Caki2 (cell line): ENCODE data around the gene ZNF513. TPM values are rescaled to one million over a fixed set of nuclear protein-coding genes. Genes with fewer than 3 reads are reported as not detected.
A peak's percentile ranks its signal among the peaks of the same experiment; 100 is the strongest.

Experiments used
- DNase-seq: peaks from one replicate; pipeline ENCODE4 v3.0.0-alpha.2; 2015; ENCODE audit warnings: low read depth
- in situ Hi-C: cut with HindIII; loops from 2 replicates; pipeline ENCODE4 v1.10.0; 2016; ENCODE audit warnings: low sequenced_read_pairs, low pct_unique_long_range_greater_than_20kb, mixed read lengths
- total RNA-seq: library from RNA; depleted of rRNA; stranded (reverse); fragments of >200 nt; shearing (Covaris generic); gene quantifications from 2 replicates; pipeline ENCODE4 v1.2.3, GENCODE V29; 2014; ENCODE audit warnings: low replicate concordance

The ZNF513 gene
- total RNA-seq, 1 experiment from 2014 or later: 12.3 TPM

DNA sequence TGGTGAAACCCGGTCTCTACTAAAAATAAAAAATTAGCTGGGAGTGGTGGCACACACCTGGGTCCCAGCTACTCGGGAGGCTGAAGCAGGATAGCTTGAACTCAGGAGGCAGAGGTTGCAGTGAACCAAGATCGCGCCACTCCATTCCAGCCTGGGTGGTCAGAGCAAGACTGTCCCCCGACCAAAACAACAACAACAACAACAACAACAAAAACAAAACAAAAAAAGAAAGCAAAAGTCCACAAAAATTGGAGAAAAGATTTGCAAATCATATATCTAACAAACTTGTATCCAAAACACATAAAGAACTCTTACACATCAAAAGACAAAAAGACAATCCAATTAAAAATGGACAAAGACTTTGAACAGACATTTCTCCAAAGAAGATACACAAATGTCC lies 18.4 kb upstream of the ZNF513 start:
- in situ Hi-C loops: no loop called here
- no peak for DNase-seq

DNA sequence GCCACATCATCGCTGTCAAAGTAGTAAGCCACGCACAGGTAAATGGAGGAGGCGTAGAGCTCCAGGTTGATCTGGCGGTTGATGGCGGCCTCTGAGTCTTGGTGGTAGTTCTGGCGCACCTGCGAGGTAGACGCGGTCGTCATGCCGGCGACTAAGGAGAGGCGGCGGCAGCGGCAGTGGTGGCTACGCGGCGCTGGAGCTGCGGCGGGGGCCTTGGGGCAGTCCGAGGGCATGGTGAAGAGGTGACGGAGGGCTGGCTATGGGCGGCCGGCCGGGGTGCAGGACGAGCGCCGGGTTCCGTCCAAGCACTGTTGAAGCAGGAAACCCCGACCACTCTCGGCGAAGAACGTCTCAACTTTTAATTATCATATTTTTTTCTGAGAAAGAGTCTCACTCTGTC lies 12.7 kb upstream of the ZNF513 start:
- in situ Hi-C loops: no loop called here
- DNase-seq: no peak

DNA sequence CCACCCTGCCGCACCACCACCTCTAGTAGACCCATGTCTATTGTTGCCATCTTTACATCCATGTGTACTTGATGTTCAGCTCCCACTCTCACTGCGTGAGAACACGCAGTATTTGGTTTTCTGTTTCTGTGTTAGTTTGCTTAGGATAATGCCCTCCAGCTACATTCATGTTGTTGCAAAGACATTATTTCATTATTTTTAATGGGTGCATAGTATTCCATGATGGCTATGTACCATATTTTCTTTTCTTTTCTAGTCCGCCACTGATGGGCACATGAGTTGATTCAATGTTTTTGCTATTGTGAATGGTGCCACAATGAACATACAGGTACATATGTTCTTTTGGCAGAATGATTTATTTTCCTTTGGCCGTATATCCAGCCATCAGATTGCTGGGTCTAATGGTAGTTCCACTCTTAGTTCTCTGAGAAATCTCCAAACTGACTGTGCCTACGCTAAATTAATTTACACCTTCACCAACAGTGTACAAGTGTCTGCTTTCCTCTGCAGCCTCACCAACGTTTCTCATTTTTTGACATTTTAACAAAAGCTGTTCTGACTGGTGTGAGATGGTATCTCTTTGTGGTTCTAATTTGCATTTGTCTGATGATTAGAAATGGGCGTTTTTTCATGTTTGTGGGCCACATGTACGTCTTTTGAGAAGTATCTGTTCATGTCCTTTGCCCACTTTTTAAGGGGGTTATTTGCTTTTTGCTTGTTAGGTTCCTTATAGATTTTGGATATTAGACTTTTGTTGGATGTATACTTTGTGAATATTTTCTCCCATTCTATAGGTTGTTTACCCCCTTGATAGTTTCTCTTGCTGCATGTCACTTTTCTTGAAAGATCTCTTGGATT lies 10.5 kb upstream of the ZNF513 start:
- DNase-seq: no peak
- in situ Hi-C loops: no loop called here

DNA sequence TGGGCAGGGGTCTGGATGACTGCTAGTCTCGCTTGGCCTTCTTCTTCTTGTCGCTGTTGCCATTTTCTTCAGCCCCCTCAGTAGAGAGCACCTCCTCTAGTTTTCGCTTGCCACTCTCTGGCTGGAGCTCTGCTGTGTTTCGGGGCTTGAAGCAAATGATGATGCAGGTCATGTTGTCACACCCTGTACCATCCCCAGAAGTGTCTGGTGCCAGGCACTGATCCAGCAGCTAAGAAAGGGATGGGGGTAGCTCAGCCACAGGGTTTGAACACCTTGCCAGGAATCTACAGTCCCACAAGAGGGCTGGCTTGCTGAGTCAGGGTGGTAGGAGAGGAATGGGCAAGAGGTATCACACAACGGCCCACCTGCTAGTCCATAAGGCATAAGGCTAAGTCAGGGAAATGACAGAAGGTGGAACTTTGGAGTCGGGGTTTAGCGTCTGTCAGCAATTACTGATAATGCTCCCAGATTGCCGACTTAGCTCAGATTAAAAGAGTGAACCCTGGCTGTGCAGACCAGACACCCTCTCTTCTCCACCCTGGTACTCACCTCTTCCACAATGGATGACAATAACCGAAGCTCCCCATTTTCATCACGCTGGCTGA lies 1.1 kb upstream of the ZNF513 start:
- DNase-seq: no peak
- in situ Hi-C loops: no loop called here

DNA sequence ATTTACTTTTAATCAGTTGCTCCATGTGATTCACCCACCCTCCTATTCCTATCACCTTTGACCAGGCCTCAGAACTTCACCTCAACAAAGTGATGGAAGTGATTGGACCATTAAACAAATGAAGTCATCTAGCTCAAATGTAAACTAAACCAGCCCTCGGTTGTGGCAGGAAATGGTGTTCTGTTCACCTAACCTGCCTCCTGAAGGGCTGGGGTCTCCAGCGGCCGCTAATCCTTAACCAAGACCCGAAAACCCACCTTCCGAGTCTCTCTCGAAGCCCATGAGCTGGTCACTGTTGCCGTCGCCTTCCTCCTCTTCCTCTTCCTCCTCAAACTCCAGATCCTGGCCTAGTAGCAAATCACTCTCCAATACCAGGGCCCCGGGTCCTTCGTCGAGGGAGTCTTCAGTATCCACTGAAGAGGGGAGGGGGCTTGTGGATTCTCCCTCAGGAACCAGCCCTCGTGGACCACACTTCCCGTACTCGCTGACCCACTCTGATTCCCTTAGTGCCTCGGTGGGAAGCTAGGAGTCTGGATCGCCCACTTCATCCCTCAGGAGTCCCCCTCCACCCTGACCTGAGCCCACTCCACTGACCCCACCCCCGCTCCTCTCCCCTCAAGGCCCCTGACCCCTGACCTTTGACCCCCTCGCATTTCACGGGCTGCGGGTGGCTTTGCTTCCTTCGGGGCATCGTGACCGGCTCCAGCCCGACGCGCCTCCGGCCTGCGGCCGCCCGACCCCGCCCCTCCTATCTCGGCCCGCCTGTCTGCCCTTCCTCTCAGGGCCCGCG lies 503 bp downstream of the ZNF513 start:
- in situ Hi-C loops: no loop called here
- peak; percentile 65 for DNase-seq

DNA sequence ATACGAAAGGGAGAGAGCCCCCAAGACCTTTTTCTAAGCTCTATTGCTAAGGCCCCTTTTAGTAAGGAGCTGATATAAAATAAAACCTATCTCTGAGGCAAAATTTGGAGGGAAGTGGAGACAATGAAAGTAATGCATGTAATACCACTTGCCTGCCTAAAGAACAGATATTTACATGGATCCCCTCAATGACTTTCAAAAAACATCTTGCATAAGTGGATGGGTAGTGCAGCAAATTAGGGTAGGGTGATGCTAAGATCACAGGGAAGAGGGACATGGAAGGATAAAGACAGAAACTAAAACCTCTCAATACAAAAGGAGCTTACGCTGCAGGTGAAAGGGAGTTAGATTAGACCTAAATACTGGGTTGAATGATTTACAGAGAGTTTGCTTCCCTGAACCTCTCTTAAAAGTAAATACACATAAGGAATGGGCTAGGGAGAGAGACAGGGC lies 1.1 kb downstream of the ZNF513 start:
- DNase-seq: no peak
- in situ Hi-C loops: no loop called here

DNA sequence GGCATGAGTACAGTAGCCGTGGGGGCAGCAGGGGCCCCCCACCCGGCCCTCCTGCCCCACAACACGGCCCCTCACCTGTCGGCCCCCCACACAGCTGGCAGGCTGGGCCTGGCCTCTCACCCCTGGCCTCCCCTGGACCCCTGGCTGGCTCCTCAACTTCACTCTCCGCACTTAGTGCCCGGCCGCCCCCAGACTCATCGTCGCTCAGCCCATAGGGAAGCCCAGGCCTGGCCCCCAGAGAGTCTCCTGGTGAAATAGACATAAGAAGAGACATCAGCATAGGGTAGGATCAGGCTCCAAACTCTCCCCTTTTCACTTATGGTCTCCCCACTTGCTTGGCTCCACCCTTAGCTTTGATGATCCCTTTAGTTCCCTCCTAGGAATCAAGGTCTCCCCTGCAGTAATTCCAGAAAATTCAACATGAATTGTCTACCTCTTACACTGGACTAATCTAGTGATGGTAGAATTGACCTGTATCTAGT lies 1.7 kb downstream of the ZNF513 start:
- in situ Hi-C loops: no loop called here

DNA sequence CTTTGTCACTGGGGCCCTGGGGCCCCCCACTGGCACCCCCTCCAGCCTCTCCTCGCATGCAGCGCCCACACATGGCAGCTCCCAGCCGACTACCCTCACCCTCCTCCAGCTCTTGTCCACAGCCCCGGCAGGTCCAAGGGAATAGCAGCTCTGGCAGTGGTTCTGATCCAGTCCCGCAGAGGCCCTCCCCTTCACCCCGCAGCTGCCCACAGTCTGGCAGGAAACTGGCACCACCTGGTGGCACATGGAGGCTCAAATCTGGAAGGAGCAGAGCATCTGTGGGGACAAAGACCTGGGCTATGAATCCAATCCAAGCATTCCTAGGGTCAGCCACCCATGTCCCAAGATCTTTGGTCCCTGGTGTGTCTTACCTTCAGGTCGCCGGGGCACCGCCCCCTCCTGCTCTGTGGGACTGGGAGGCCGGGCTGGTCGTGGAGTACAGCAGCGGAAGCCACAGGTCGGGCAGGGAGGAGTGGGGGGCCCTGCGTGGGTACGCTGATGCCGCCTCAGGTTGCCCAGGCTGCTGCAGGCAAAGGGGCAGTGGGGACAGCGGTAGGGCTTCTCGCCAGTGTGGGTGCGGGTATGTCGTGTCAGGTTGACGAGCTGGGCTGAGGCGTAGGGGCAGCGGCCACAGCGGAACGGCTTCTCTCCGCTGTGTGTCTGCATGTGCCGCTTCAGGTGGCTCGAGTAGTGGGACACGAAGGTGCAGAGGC lies 2.3 kb downstream of the ZNF513 start:
- in situ Hi-C loops: no loop called here
- peak; percentile 41 for DNase-seq

More for the DNA sequence above, 1.7 kb downstream of the ZNF513 start:
- no peak for DNase-seq

DNA sequence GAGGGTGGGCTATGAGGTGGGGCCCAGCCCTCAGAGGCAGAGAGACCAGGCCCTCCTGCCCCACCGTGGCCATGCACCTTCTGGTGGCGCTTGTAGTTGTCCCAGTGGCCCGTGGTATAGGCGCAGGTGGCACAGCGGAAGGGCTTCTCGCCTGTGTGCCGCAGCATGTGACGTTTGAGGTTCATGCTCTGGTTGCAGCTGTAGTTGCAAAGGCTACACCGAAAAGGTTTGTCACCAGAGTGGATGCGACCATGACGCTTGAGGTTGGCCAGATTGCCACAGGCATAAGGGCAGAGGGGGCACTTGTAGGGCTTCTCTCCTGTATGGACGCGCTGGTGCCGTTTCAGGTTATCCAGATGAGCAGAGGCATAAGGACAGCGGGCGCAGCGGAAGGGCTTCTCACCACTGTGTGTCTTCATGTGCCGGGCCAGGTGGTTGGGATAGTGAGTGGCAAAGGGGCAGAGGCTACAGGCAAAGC lies 2.9 kb downstream of the ZNF513 start:
- DNase-seq: no peak
- in situ Hi-C loops: no loop called here

DNA sequence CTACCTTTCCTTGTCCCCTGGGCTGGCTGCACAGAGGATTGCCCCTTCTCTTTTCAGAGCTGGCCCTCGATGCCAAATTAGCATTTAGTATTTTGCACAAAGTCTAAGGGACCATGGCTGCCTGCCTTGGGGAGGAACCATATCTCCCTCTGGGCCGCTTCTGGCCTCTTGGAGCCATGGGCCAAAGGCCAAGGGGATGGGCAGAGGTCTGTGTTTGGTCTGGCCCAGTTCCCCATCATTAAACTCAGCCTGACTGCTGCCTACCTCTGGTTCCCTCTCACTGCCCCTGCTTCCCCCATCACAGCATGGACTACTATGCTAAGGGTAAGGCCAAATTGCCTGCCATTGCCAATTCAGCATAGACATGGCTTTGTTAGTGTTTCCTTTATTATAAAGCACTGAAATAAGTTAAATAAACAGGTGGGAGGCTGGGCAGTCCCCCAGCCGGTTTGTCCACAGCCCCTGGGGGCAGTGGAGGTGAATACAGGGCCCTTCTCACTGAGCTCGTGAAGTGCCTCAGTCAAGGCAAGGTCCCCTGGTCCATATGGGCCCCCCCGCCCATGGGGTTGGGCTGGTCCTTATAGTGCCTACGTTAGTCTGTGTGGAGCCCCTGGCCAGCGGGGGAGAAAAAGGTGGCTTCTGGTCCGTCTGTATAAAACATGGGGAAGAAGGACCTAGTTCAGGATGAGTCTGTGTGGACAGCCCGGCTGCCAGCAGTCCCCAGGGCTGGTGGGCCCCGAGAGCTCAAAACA lies 3.5 kb downstream of the ZNF513 start:
- DNase-seq: no peak
- in situ Hi-C loops: no loop called here

DNA sequence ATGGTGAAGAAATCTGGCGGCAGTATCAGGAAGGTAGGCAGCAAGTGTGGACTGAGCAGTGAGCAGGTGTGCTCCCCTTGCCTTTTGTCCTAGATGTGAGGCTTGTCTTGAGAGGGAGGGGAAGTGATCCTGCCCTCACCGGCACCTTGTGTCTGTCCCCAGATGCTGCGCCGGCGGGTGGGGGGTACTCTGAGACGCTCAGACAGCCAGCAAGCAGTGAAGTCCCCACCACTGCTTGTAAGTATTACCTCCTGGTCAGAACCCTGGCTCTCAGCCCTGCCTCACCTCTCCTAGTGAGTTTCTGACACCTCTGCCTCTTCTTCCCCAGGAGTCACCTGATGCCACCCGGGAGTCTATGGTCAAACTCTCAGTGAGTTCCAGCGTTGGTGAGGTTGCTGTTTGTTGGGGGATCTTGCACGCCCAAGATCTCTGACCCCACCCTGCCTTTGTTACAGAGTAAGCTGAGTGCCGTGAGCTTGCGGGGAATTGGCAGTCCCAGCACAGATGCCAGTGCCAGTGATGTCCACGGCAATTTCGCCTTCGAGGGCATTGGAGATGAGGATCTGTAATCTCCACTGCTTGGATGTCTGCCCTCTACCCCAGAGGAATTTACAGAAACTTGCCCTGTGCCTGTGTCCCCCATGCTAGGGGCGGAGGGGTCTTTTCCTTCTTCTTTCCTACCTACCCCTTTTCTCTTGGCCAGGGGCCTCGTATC lies 4.2 kb downstream of the ZNF513 start:
- in situ Hi-C loops: no loop called here
- DNase-seq: no peak

DNA sequence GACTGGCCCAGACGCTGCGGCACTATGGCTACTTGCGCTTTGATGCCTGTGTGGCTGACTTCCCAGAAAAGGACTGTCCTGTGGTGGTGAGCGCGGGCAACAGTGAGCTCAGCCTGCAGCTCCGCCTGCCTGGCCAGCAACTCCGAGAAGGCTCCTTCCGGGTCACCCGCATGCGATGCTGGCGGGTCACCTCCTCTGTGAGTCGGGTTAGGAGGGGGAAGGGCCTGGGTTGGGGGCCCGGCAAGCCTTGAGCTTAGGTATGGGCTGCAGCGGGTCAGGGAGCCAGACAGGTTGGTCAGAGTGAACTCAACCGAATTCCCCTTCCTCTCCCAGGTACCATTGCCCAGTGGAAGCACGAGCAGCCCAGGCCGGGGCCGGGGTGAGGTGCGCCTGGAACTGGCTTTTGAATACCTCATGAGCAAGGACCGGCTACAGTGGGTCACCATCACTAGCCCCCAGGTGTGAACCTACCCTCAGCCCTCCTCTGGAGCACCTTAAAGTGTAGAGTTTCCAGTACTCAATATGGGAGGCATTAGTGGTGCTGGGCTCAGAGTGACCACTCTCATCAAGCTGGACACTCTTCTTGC lies 4.9 kb downstream of the ZNF513 start:
- in situ Hi-C loops: no loop called here
- DNase-seq: no peak

DNA sequence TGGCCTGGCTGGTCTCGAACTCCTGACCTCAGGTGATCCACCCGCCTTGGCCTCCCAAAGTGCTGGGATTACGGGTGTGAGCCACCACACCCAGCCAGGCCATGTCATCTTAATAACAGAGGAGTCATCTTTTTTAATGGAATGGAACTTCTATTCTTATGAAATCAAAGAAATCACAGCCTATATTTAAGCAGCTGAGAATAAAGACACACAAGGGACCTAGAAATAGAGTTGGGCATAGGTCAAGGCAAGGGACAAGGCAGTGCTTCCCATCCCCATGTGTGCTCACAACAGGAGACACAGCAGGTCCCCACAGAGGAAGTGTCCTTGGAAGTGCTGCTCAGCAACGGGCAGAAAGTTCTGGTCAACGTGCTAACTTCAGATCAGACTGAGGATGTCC lies 7.0 kb downstream of the ZNF513 start:
- DNase-seq: no peak
- in situ Hi-C loops: no loop called here

DNA sequence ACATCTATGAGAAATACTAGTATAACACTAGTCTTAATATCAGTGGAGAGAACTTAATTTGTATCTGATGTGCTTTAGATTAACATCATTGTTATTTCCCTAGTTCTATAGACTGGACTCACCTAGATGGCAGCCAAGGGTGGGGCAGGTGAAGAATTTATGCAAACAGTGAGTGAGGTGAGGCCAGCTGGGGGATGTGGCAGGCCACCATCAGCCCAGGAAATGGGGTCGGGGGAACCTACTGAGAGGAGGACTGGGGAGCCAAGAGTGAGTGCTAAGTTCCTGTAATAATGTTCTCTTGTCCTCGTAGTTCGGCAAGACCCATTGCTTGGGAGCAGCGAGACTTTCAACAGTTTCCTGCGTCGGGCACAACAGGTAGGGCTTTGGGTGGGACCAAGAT lies 7.6 kb downstream of the ZNF513 start:
- DNase-seq: no peak
- in situ Hi-C loops: no loop called here

DNA sequence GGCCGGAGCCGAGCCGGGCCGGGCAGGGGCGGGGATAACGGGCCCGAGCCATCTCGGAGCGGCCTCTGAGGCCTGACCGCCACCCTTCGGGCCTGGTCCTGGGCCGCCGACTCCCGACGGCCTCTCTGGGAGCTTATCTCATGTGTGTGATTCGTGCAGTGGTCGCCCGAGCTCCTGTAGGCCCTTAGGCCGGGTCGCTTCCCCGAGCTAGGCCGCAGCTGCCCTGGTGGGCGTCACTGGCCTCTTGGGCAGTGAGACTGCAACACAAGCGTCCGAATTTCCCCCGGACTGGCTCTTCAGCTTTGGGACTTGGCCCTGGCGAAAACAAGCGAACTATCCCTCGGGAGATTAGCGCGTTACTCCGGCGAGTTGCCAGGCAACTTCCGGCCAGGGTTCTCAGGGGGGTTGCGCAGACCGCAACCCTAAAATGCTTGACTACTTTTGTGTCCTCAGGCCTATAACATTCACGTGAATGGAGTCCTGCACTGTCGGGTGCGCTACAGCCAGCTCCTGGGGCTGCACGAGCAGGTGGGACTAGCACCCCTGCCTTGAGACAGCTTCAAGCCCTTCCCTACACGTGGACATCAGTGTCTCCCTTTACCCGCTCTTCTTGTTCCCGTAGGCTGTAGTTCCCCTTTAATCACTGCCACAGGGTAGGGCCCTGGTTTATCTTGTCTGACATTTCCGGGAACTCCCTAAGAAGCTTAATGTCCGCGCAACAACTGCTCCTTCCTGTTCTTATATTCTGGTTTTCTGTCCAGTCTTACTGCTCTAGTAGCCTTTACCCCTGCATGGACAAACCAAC lies 9.5 kb downstream of the ZNF513 start:
- in situ Hi-C loops: no loop called here
- DNase-seq: peak; percentile 40
